ENCODE measurements around the gene FOXP1.

DNA sequence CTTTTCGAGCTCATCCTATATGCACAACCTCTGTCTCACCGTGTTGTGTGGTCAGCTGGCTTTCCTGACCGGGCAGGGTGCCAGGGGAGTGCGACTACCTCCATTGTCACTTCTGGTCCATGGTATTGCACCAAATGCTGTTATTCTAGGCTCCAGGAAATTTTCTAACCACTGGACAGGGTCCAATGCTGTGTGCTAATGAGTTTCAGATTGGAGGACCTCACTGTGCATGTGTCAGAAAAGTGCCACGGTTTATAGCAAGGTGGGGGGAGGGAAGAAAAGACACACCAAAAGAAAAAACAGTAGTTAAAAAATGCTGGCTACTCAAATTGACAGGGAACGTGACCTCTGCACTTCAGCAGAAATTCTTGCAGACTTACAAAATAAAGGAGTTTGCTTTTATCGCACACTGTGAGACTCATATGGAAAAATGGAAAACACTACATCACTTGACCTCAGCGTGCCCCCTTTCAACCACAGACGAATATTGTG lies 480.1 kb downstream of the FOXP1 start:
- TF ChIP-seq, protein P1, sequence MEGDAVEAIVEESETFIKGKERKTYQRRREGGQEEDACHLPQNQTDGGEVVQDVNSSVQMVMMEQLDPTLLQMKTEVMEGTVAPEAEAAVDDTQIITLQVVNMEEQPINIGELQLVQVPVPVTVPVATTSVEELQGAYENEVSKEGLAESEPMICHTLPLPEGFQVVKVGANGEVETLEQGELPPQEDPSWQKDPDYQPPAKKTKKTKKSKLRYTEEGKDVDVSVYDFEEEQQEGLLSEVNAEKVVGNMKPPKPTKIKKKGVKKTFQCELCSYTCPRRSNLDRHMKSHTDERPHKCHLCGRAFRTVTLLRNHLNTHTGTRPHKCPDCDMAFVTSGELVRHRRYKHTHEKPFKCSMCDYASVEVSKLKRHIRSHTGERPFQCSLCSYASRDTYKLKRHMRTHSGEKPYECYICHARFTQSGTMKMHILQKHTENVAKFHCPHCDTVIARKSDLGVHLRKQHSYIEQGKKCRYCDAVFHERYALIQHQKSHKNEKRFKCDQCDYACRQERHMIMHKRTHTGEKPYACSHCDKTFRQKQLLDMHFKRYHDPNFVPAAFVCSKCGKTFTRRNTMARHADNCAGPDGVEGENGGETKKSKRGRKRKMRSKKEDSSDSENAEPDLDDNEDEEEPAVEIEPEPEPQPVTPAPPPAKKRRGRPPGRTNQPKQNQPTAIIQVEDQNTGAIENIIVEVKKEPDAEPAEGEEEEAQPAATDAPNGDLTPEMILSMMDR (IDR thresholded peaks at IDR 0.05): no peak
- TF ChIP-seq POLR2A (IDR thresholded peaks at IDR 0.05): no peak

Measured in adrenal gland (tissue), 5 donors.